ENCODE data around the gene IQCB1.

Gene IQCB1

DNA sequence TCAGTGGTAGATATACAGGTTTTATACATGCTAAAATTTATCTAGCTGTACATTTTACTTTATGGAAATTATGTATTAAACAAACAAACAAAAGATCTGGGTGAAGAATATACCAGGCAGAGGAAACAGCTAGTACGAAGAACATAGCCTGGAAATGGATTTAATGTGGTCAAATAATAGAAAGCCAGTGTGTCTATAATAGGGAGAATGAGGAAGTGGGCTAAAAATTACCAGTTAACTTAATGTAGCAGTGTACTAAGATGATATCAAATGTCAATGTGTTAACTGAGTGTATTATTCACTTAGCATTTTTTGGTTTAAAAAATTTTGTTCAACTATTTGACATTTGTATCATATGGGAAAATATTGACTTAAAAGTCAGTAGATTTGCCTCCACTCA is 36.6 kb upstream of the IQCB1 start:
- Histone ChIP-seq H3K18ac (ENCODE audit: low read depth in 1 of 2, low read length in 2 of 2) (no peak overlapping the region), H3K4me2 (ENCODE audit: low read length, poor library complexity, severe bottlenecking) (no peak overlapping the region)
- 83% methylated on average over 1 of the region's 1 CpG for WGBS

DNA sequence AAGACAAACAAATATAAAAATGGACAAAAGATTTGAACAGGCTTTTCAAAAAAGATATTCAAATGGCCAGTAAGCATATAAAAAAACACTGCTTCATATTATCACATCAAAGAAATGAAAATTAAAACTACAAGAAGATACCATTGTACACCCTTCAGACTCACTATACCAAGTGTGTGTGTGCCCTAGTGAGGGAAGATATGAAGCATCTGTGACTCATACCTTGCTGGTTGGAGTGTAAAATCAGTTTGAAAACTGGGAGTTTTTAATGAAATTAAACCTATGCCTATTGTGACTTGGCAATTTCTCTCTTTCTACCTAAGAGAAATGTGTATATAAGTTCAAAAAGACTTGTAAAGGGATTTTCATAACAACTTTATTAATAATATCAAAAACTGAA is 35.9 kb upstream of the IQCB1 start:
- H3K14ac ChIP-seq (ENCODE audit: low read length in 2 of 2): no peak overlapping the region
- H2BK120ac ChIP-seq (ENCODE audit: low read depth, low read length): no peak overlapping the region
- no peak overlapping the region for H4K8ac ChIP-seq (ENCODE audit: low read length)
- DNase-seq: no peak
- H3K4ac ChIP-seq (ENCODE audit: low read depth in 1 of 2, low read length in 2 of 2): no peak overlapping the region
- no peak overlapping the region for H2BK15ac ChIP-seq (ENCODE audit: low read depth, poor library complexity, severe bottlenecking)
- H3K27me3 ChIP-seq (ENCODE audit: control insufficient read depth in 1 of 2, insufficient read depth in 1 of 2, low read length in 2 of 2): no peaks in the 10 kb centered on the region
- H3K9ac ChIP-seq (ENCODE audit: low read length): no peak overlapping the region
- H3K9me3 ChIP-seq (ENCODE audit: control insufficient read depth, low read length): no peaks in the 10 kb centered on the region
- H2AK5ac ChIP-seq (ENCODE audit: low read length, severe bottlenecking): no peak overlapping the region
- no peak overlapping the region for H3K4me3 ChIP-seq (ENCODE audit: insufficient read depth in 1 of 2, low read depth in 1 of 2, low read length in 2 of 2)
- no peak overlapping the region for H3K23ac ChIP-seq (ENCODE audit: low read length in 2 of 2)
- H3K27ac ChIP-seq (ENCODE audit: low read length, poor library complexity, severe bottlenecking): no peak overlapping the region
- no peak overlapping the region for H2BK5ac ChIP-seq (ENCODE audit: low read depth, low read length, poor library complexity, severe bottlenecking)
- H3K4me1 ChIP-seq (ENCODE audit: control insufficient read depth, insufficient read depth, low read depth, low read length): no peaks in the 10 kb centered on the region
- no peak overlapping the region for H3K18ac ChIP-seq (ENCODE audit: low read depth in 1 of 2, low read length in 2 of 2)
- no peaks in the 10 kb centered on the region for H3K79me1 ChIP-seq (replicated peaks; ENCODE audit: low read length, poor library complexity, severe bottlenecking)
- no peaks in the 10 kb centered on the region for H3K36me3 ChIP-seq (ENCODE audit: control insufficient read depth in 1 of 2, insufficient read depth in 2 of 2, low read depth in 1 of 2, low read length in 2 of 2)
- H4K91ac ChIP-seq (ENCODE audit: low read length): no peak overlapping the region
- H3K4me2 ChIP-seq (ENCODE audit: low read length, poor library complexity, severe bottlenecking): no peak overlapping the region
- no peak overlapping the region for H2BK12ac ChIP-seq (ENCODE audit: low read length in 2 of 2)
- H2AFZ ChIP-seq (ENCODE audit: low read depth, low read length): no peak overlapping the region

More for the DNA sequence above, 36.6 kb upstream of the IQCB1 start:
- no peak overlapping the region for H2BK15ac ChIP-seq (ENCODE audit: low read depth, poor library complexity, severe bottlenecking)
- H3K23ac ChIP-seq (ENCODE audit: low read length in 2 of 2): no peak overlapping the region
- no peak for DNase-seq
- H3K79me1 ChIP-seq (replicated peaks; ENCODE audit: low read length, poor library complexity, severe bottlenecking): no peaks in the 10 kb centered on the region
- H3K14ac ChIP-seq (ENCODE audit: low read length in 2 of 2): no peak overlapping the region
- H4K91ac ChIP-seq (ENCODE audit: low read length): no peak overlapping the region
- no peak overlapping the region for H2BK12ac ChIP-seq (ENCODE audit: low read length in 2 of 2)
- H3K4me3 ChIP-seq (ENCODE audit: insufficient read depth in 1 of 2, low read depth in 1 of 2, low read length in 2 of 2): no peak overlapping the region
- no peak overlapping the region for H3K9ac ChIP-seq (ENCODE audit: low read length)
- H4K8ac ChIP-seq (ENCODE audit: low read length): no peak overlapping the region
- no peaks in the 10 kb centered on the region for H3K9me3 ChIP-seq (ENCODE audit: control insufficient read depth, low read length)
- H2AK5ac ChIP-seq (ENCODE audit: low read length, severe bottlenecking): no peak overlapping the region
- H3K27ac ChIP-seq (ENCODE audit: low read length, poor library complexity, severe bottlenecking): no peak overlapping the region
- no peak overlapping the region for H3K4ac ChIP-seq (ENCODE audit: low read depth in 1 of 2, low read length in 2 of 2)
- no peaks in the 10 kb centered on the region for H3K36me3 ChIP-seq (ENCODE audit: control insufficient read depth in 1 of 2, insufficient read depth in 2 of 2, low read depth in 1 of 2, low read length in 2 of 2)
- H3K27me3 ChIP-seq (ENCODE audit: control insufficient read depth in 1 of 2, insufficient read depth in 1 of 2, low read length in 2 of 2): no peaks in the 10 kb centered on the region
- H3K4me1 ChIP-seq (ENCODE audit: control insufficient read depth, insufficient read depth, low read depth, low read length): no peaks in the 10 kb centered on the region
- H2AFZ ChIP-seq (ENCODE audit: low read depth, low read length): no peak overlapping the region
- H2BK5ac ChIP-seq (ENCODE audit: low read depth, low read length, poor library complexity, severe bottlenecking): no peak overlapping the region
- no peak overlapping the region for H2BK120ac ChIP-seq (ENCODE audit: low read depth, low read length)

DNA sequence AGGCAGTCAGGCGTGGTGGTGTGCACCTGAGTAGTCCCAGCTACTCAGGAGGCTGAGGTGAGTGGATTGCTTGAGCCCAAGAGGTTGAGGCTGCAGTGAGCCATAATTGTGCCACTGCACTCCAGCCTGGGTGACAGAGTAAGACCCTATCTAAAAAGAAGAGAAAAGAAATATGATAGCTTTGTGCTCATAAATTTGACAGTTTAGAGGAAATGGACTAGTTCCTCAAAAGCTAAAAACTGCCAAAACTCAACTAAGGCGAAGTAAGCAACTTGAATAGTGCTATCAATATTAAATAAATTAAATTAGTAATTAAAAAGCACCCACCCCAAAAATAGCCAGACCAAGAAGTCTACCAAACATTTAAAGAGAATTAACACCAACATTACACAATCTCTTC is 34.9 kb upstream of the IQCB1 start:
- H3K9me3 ChIP-seq (ENCODE audit: control insufficient read depth, low read length): no peaks in the 10 kb centered on the region
- H3K4me3 ChIP-seq (ENCODE audit: insufficient read depth in 1 of 2, low read depth in 1 of 2, low read length in 2 of 2): no peak overlapping the region
- H3K4me1 ChIP-seq (ENCODE audit: control insufficient read depth, insufficient read depth, low read depth, low read length): no peaks in the 10 kb centered on the region
- H3K36me3 ChIP-seq (ENCODE audit: control insufficient read depth in 1 of 2, insufficient read depth in 2 of 2, low read depth in 1 of 2, low read length in 2 of 2): no peaks in the 10 kb centered on the region
- DNase-seq: no peak
- H3K4me2 ChIP-seq (ENCODE audit: low read length, poor library complexity, severe bottlenecking): no peak overlapping the region
- H2BK5ac ChIP-seq (ENCODE audit: low read depth, low read length, poor library complexity, severe bottlenecking): no peak overlapping the region
- H2BK120ac ChIP-seq (ENCODE audit: low read depth, low read length): no peak overlapping the region
- WGBS: 89% methylated on average over 1 of the region's 2 CpGs
- no peak overlapping the region for H3K23ac ChIP-seq (ENCODE audit: low read length in 2 of 2)
- no peaks in the 10 kb centered on the region for H3K79me1 ChIP-seq (replicated peaks; ENCODE audit: low read length, poor library complexity, severe bottlenecking)
- H3K14ac ChIP-seq (ENCODE audit: low read length in 2 of 2): no peak overlapping the region
- H3K9ac ChIP-seq (ENCODE audit: low read length): no peak overlapping the region
- no peak overlapping the region for H3K18ac ChIP-seq (ENCODE audit: low read depth in 1 of 2, low read length in 2 of 2)
- no peaks in the 10 kb centered on the region for H3K27me3 ChIP-seq (ENCODE audit: control insufficient read depth in 1 of 2, insufficient read depth in 1 of 2, low read length in 2 of 2)
- H2BK12ac ChIP-seq (ENCODE audit: low read length in 2 of 2): no peak overlapping the region
- no peak overlapping the region for H3K4ac ChIP-seq (ENCODE audit: low read depth in 1 of 2, low read length in 2 of 2)
- no peak overlapping the region for H4K91ac ChIP-seq (ENCODE audit: low read length)
- no peak overlapping the region for H4K8ac ChIP-seq (ENCODE audit: low read length)
- H2AFZ ChIP-seq (ENCODE audit: low read depth, low read length): no peak overlapping the region
- H3K27ac ChIP-seq (ENCODE audit: low read length, poor library complexity, severe bottlenecking): no peak overlapping the region
- H2AK5ac ChIP-seq (ENCODE audit: low read length, severe bottlenecking): no peak overlapping the region
- H2BK15ac ChIP-seq (ENCODE audit: low read depth, poor library complexity, severe bottlenecking): no peak overlapping the region

DNA sequence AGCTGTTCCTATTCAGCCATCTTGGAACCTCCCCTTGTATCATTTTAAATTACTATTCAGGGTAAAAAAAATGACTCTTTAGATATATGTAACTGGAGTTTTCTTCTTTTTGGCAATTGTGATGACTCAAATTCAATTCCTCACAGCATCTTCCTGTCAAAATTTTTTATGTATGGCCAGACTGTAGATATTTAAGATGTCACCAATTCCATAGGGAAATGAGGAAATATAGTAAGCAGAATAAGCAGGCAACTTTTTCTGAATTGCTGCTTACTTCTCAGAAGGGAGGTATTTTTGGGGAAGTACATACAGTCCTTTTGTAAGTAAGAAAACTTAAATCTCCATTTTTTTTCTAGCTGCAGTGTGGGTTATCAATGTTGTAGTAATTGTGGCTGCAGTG is 28.9 kb upstream of the IQCB1 start:
- Histone ChIP-seq H3K27me3 (ENCODE audit: control insufficient read depth in 1 of 2, insufficient read depth in 1 of 2, low read length in 2 of 2) (no peaks in the 10 kb centered on the region), H3K27ac (ENCODE audit: low read length, poor library complexity, severe bottlenecking) (no peak overlapping the region), H2BK120ac (ENCODE audit: low read depth, low read length) (no peak overlapping the region), H3K4me1 (ENCODE audit: control insufficient read depth, insufficient read depth, low read depth, low read length) (no peaks in the 10 kb centered on the region), H3K23ac (ENCODE audit: low read length in 2 of 2) (no peak overlapping the region), H3K36me3 (ENCODE audit: control insufficient read depth in 1 of 2, insufficient read depth in 2 of 2, low read depth in 1 of 2, low read length in 2 of 2) (peaks cover 0 to 3% of the 10 kb centered on the region in 2 experiments), H2AK5ac (ENCODE audit: low read length, severe bottlenecking) (no peak overlapping the region), H3K4me3 (ENCODE audit: insufficient read depth in 1 of 2, low read depth in 1 of 2, low read length in 2 of 2) (no peak overlapping the region), H2AFZ (ENCODE audit: low read depth, low read length) (no peak overlapping the region), H3K79me1 (replicated peaks; ENCODE audit: low read length, poor library complexity, severe bottlenecking) (no peaks in the 10 kb centered on the region), H3K4me2 (ENCODE audit: low read length, poor library complexity, severe bottlenecking) (no peak overlapping the region), H2BK12ac (ENCODE audit: low read length in 2 of 2) (no peak overlapping the region), H3K14ac (ENCODE audit: low read length in 2 of 2) (no peak overlapping the region), H2BK5ac (ENCODE audit: low read depth, low read length, poor library complexity, severe bottlenecking) (no peak overlapping the region), H3K18ac (ENCODE audit: low read depth in 1 of 2, low read length in 2 of 2) (no peak overlapping the region), H3K9me3 (ENCODE audit: control insufficient read depth, low read length) (no peaks in the 10 kb centered on the region), H4K8ac (ENCODE audit: low read length) (no peak overlapping the region), H3K4ac (ENCODE audit: low read depth in 1 of 2, low read length in 2 of 2) (no peak overlapping the region), H3K9ac (ENCODE audit: low read length) (no peak overlapping the region), H2BK15ac (ENCODE audit: low read depth, poor library complexity, severe bottlenecking) (no peak overlapping the region), H4K91ac (ENCODE audit: low read length) (no peak overlapping the region)
- DNase-seq: no peak
